ENCODE results near the gene PDK1. TPM values are rescaled to one million over a fixed set of nuclear protein-coding genes. Genes with fewer than 3 reads are reported as not detected.

Gene PDK1
- total and polyA plus RNA-seq, 11 donors = 6.7 to 69.0 (median 49.5) TPM

DNA sequence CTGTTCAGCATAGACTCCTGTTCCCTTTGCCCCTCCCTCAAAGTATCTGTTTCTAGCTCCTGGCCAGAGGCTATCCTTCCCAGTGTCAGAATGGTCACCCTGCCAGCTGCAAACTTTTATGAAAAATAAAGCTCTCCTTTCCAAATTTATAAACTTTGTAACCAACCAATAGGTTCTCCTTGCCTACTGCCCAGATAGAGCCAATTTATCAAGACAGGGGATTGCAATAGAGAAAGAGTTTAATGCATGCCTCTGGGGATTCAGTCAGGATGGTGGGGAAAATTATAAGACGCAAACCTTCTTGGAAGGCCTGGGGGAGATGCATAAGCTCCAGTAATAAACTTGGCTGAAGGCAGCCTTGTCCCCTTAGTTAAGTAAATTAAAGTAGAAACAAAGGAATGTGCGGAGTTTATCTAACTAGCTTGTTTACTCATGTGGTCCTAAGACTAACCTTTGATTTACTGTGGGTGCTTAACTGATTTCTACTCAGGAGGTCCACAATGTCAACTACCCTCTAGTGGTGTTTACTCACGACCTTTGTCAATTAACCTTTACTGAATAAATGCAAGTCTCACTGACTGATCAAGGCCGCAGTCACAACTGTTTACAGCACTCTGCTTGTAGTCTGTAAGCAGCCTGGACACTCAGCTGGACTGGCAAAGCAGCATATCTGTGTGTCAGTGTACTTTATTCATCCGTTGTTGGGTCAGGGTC, 42.9 kb upstream of the PDK1 start:
- DNase-seq (no peak), ATAC-seq (no peak)
- H3K27me3 ChIP-seq = no peaks in the 10 kb centered on the region
- no peaks in the 10 kb centered on the region for H3K4me1 ChIP-seq
- intact Hi-C loops (cut with DNase I) = no loop called here
- H3K4me3 ChIP-seq = no peak overlapping the region
- peaks cover 0 to 39% (median 20%) of the 10 kb centered on the region in 12 donors for H3K9me3 ChIP-seq
- 90 to 95% (median 93%) methylated on average over 5 of the region's 5 CpGs for WGBS, 4 donors
- no peak for TF ChIP-seq POLR2A (IDR thresholded peaks at IDR 0.05)
- TF ChIP-seq, protein P1, sequence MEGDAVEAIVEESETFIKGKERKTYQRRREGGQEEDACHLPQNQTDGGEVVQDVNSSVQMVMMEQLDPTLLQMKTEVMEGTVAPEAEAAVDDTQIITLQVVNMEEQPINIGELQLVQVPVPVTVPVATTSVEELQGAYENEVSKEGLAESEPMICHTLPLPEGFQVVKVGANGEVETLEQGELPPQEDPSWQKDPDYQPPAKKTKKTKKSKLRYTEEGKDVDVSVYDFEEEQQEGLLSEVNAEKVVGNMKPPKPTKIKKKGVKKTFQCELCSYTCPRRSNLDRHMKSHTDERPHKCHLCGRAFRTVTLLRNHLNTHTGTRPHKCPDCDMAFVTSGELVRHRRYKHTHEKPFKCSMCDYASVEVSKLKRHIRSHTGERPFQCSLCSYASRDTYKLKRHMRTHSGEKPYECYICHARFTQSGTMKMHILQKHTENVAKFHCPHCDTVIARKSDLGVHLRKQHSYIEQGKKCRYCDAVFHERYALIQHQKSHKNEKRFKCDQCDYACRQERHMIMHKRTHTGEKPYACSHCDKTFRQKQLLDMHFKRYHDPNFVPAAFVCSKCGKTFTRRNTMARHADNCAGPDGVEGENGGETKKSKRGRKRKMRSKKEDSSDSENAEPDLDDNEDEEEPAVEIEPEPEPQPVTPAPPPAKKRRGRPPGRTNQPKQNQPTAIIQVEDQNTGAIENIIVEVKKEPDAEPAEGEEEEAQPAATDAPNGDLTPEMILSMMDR (IDR thresholded peaks at IDR 0.05) = no peak
- H3K36me3 ChIP-seq = peaks cover 0 to 9% (median 0%) of the 10 kb centered on the region in 9 donors
- no peak overlapping the region for H3K27ac ChIP-seq

DNA sequence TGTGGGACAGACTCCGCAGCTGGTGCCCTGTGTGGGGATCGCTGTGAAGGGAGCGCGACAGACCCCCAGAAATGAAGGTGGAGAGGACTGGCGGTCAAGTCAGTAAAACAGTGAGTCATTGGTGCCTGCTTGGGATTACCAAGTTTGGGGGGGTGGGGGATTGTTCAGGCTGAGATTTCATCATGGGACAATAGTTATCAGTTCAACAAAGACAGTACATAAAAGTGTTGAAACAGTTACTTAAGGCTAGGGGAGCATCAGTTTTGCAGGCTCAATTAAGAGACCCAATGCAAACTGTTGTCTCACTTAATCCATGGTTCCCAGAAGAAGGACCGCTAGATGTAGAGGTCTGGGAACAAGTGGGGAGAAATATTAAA, 42.4 kb upstream of the PDK1 start:
- H3K27me3 ChIP-seq = no peaks in the 10 kb centered on the region
- ATAC-seq = no peak
- H3K9me3 ChIP-seq = peaks cover 0 to 39% (median 20%) of the 10 kb centered on the region in 12 donors
- no peaks in the 10 kb centered on the region for H3K4me1 ChIP-seq
- no peak overlapping the region for H3K4me3 ChIP-seq
- intact Hi-C loops (cut with DNase I) = no loop called here
- no peak for TF ChIP-seq POLR2A (IDR thresholded peaks at IDR 0.05)
- TF ChIP-seq, protein P1 (IDR thresholded peaks at IDR 0.05) = no peak
- DNase-seq = no peak
- peaks cover 0 to 4% (median 0%) of the 10 kb centered on the region in 9 donors for H3K36me3 ChIP-seq
- 90 to 97% (median 95%) methylated on average over 6 of the region's 6 CpGs for WGBS, 4 donors
- no peak overlapping the region for H3K27ac ChIP-seq

DNA sequence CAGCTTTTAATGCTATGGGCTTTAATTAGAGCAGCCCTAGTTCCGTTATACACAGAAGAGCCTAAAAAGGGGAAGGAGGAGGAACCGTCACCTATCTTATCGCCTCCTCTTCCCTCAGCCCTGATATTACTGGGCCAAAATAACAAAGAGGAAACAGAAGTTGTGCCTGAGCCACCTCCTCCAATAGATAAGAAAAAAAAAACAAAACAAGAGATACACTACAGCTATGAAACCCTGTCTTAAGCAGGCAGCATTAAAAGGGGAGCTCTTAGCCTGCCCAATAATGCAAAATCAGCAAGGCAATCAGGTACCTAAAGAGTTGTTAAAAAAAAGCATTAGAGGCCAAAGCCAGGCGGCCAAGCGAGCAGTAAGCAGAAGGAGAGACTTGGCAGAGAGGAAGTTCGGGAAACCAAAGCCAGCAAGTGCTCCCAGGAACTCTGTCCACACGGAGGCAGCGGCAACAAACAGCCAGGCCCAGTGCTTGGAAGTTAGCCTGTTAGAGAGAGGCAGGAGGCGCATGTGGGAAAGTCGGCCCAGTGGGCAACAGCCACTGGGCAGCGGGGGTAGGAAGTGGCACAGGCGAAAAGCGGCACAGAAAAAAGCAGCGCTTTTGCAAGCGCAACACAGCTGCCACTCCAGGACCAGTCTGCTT, 41.8 kb upstream of the PDK1 start:
- no peaks in the 10 kb centered on the region for H3K27me3 ChIP-seq
- no peak overlapping the region for H3K4me3 ChIP-seq
- no peak overlapping the region for H3K27ac ChIP-seq
- peaks cover 0 to 40% (median 20%) of the 10 kb centered on the region in 12 donors for H3K9me3 ChIP-seq
- TF ChIP-seq, protein P1 (IDR thresholded peaks at IDR 0.05) = no peak
- TF ChIP-seq POLR2A (IDR thresholded peaks at IDR 0.05) = no peak
- DNase-seq (peak in 1 of 5 donors; percentile 37), ATAC-seq (peak in 2 of 4 donors; percentile 39 to 65)
- no peaks in the 10 kb centered on the region for H3K36me3 ChIP-seq
- intact Hi-C loops (cut with DNase I) = no loop called here
- 63 to 83% (median 78%) methylated on average over 15 of the region's 15 CpGs for WGBS, 4 donors
- H3K4me1 ChIP-seq = no peaks in the 10 kb centered on the region

DNA sequence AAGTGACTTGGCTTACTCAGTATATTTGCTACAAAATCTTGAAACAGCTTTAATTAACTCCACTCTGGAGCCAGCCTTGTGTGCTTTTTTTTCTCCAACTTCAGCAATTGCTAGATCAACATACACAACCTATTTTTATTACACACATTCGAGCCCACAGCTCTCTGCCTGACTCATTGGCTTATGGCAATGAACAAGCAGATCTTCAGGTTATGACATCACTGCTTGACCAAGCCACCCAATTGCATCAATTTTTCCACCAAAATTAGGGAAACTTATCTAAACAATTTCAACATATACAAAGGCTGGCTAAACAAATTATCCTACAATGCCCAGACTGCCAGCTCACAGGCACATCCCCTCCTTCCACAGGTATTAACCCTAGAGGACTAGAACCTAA, 39.6 kb upstream of the PDK1 start:
- Histone ChIP-seq H3K27ac (no peak overlapping the region), H3K4me3 (no peak overlapping the region), H3K9me3 (peaks cover 0 to 49% (median 20%) of the 10 kb centered on the region in 12 donors), H3K27me3 (no peaks in the 10 kb centered on the region), H3K4me1 (no peaks in the 10 kb centered on the region), H3K36me3 (no peaks in the 10 kb centered on the region)
- no peak for DNase-seq
- TF ChIP-seq, protein P1 (IDR thresholded peaks at IDR 0.05) = no peak
- TF ChIP-seq POLR2A (IDR thresholded peaks at IDR 0.05) = no peak
- 52 to 67% (median 59%) methylated on average over 1 of the region's 1 CpG for WGBS, 4 donors
- intact Hi-C loops (cut with DNase I) = no loop called here
- ATAC-seq = no peak

Data from heart left ventricle (tissue), 16 donors.